ENCODE data around the gene INTS13.
"Not testable (repeated sequence)": the region's sequence is repeated elsewhere in the genome, so short reads cannot be mapped to it uniquely, and the experiment has no call there.

Gene INTS13

DNA sequence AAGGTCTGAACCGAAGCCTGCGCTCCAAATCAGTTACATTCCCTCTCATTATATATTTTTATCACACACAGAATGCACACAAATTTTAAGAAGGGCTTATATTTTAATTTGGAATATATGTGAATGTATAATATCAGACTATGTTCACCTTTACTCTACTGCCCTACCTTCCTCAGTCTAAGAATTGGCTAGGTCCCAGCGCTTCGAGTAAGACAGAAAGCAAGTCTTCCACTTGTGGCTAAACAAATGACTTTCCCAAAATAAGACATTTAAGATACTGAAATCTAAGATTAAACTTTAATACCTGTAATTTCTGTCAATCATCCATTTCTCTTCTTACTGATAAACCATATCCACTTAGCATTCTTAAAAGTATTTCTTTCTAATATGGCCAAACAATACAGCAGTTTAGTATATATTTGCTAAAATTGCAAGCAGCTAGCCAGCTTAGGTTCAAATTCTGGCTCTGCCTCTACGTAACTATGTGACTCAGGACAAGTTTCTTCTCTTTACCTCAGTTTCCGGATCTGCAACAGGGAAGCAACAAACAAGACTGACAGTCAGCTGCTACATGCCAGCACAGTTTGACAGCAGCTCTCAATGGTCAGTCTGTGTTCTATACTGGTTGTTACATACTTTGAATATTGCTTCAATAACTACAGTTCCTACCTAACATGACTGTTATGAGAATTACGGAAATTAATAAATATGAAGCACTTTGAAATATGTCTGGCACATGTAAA, 2.0 kb downstream of the INTS13 start:
- DNase-seq, result no peak

DNA sequence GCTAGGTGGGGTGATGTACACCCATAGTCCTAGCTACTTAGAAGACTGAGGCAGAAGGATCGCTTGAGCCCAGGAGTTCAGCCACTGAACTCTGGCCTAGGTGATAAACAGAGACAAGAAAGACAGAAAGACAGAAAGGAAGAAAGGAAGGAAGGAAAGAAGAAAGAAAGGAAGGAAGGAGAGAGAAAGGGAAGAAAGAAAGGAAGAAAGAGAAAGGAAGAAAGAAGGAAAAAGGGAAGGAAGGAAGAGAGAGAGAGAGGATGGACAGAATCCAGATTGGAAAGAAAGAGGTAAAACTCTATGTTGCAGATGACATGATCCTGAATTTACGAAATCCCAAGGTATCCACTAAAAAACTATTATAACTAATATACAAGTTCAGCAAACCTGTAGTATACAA, 8.2 kb downstream of the INTS13 start:
- no peak for DNase-seq

DNA sequence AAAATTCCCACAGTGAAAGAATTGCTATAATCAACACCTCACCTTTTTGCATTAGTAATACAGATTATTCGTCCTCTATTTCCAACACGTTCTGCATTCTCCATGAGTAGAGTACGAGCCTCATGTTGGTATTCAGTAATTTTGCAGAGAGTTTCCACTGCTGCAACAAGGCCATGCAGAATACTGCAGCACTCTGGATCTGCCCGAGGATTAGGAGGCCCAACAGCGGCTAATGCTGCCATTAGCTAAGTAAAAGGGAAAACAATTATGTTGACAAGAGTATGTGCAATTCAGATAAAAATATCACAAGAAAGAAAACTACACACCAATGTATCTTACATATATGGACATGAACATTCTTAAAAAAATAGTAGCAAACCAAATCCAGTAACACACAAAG, 9.1 kb downstream of the INTS13 start:
- DNase-seq, result no peak

DNA sequence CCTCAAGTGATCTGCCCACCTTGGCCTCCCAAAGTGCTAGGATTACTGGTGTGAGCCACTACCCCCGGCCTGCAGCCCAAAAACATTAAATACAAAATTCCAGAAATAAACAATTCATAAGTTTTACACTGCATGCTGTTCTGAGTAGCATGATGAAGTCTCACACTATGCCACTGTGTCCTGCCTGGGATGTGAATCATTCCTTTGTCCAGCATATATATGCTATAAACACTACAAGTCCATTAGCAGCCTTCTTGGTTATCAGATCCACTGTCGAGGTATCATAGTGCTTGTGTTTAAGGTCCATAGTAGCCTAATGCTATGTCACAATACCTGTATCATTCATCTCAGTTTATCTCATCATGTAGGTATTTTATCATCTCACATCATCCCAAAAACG, 15.9 kb downstream of the INTS13 start:
- DNase-seq, result no peak

DNA sequence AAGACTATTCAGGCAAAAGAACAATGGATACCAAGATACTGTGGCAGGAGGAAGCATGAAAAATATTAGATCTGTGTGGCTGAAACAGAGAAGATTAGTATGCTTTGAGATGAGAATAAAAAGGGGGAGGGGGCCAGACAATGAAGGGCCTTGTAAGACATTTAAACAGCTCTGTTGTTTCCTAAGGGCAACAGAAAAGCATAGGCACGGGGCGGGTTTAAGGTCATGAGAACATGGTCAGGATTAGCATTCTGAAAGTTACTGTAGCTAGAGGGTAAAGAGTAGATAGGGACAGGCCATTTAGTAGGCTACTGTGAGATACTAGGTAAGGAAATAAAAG, 18.6 kb downstream of the INTS13 start:
- no peak for DNase-seq

DNA sequence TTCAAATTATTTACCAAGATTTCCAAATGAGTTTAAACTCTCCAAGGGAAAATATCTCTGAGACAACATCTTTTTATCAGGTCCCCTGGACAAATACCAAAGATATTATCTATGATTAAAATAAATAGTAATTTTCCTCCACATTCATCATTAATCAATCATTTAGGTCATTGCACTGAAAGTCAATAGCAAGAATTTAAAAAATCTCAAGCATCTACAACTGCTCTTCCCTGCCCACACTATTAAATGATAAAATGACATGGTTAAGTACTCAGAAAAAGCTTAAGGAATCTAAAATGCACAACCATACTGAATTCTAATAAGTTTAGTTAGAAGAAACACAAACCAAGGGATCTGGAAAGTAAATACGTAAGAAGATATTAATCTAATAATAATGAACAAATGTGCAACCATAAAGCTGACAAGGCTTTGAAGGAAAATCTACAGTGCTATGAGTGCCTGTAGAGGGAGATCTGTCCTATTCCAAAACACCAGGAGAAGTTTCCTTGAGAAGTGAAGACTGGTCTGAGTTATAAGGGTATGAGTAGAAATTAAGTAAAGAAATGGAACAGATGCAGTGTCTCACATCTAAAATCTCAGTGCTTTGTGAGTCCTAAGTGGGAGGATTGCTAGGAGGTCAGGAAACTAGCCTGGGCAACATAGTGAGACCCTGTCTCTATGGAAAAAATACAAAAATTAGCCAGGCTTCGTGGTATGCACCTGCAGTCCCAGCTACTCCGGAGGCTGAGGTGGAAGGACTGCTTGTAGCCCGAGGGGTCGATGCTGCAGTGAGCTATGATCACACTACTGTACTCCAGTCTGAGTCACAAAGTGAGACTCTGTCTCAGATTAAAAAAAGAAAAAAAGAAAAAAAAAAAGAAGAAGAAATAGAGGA, 19.2 kb downstream of the INTS13 start:
- no peak for DNase-seq

DNA sequence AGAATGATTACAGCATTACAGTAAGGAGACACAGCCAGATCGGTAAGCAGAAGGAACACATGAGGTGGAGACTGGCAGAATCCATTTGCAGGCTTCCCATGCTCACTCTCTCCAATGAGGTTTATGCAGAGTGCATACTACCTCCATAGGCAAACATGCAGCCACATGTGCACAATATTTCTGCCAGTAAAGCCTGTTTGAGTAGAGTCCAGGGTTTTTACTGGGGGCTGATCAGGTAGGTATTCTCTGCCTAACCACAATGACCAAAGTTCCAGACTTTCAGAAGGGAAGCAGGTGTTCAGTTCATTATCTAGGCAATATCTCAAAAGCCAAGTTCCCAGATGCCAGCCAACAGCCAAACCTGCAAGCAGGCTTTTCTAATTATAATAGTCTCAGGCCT, 31.1 kb downstream of the INTS13 start:
- DNase-seq, result no peak

DNA sequence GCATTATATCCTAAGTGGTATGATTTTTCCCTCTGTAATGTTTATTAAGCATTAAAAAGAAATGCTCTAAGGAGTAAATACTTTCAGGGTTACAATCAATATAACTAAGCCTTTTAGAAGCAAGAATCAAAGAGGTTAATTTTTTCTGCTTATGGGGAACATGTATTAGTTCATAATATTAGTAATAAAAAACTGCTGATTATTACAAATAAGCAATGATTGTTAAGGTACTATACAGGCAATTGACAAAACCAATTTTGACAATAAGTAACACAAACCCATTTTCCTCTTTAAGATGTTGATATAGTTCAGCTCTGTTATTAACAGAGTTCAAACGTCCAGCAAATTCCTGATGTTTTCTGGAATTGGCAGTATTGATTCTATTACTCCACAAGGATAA, 31.8 kb downstream of the INTS13 start:
- DNase-seq, result no peak

DNA sequence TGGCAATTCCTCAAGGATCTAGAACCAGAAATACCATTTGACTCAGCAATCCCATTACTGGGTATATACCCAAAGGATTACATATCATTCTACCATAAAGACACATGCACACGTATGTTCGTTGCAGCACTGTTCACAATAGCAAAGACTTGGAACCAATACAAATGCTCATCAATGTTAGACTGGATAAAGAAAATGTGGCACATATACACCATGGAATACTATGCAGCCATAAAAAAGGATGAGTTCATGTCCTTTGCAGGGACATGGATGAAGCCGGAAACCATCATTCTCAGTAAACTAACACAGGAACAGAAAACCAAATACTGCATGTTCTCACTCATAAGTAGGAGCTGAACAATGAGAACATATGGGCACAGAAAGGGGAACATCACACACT, 34.4 kb downstream of the INTS13 start:
- not testable (repeated sequence) for DNase-seq

DNA sequence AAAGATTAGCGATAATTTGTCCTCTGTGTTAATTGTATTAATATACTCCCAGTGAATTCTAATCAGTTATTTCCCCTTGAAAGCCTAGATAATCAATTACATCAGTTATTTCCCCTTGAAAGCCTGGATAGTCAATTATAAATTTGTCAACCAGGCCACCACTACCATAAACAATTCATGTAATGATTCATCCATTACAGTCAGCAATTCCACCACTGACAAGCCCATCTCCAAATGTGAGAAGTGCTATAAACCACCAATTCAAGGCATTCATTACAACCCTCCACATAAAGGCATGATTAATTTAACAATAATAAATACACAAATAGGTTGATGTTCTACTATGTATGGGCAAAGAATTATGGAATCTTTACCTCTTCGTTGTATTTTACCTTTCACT, 40.9 kb downstream of the INTS13 start:
- no peak for DNase-seq

DNA sequence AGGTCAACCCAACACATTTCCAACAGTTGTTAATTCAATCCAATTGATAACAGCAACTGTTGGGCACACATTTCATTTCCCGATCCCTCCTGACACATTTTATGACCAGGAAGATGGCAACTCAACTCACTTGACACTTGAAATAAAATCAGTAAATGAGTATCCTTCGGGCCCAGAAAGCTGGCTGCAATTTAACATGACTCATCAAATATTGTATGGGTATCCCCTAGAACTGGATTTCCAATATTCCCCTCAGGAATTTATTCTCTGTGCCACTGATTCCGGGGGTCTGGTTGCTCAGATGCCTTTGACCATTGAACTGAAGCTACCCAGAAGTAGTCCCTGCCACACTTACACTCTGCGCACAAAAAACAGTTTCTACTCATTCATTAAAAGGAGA, 42.1 kb downstream of the INTS13 start:
- DNase-seq, result no peak

DNA sequence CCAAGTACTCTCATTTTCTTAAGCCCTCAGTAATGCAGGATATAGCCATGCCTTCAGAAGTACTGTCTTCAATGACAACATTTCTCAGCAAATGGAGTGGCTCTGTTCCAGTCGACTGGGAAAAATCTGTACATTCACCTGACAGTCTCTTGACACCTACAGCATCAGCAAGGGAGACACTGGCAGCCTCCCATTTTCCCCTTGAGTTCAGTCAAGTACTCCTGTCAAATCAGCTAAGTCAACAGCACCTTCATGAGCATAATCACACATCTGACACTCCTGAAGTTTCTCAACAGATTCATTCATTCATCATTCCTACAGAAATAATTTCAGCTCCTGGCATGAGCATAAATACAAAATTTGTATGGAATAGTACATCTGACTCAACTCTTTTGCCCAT, 46.1 kb downstream of the INTS13 start:
- DNase-seq, result no peak

DNA sequence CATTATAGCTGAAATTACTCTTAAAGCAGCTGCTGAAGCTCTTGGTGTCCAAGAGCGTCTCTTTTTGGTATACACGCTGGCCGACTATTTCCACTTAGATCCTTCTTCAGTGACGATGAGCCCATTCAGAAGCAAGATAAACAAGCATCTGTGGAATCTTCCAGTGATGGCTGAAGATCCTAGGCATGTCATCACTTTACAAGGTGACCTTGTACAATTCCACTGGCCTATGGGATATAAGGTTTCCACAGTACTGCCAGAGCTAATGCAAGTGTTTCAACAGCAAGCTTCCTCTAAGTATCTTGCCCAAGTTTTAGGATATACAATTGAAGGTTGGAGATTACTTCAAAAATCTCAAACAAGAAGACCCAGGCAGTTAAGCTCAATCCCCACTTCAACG, 47.0 kb downstream of the INTS13 start:
- no peak for DNase-seq

DNA sequence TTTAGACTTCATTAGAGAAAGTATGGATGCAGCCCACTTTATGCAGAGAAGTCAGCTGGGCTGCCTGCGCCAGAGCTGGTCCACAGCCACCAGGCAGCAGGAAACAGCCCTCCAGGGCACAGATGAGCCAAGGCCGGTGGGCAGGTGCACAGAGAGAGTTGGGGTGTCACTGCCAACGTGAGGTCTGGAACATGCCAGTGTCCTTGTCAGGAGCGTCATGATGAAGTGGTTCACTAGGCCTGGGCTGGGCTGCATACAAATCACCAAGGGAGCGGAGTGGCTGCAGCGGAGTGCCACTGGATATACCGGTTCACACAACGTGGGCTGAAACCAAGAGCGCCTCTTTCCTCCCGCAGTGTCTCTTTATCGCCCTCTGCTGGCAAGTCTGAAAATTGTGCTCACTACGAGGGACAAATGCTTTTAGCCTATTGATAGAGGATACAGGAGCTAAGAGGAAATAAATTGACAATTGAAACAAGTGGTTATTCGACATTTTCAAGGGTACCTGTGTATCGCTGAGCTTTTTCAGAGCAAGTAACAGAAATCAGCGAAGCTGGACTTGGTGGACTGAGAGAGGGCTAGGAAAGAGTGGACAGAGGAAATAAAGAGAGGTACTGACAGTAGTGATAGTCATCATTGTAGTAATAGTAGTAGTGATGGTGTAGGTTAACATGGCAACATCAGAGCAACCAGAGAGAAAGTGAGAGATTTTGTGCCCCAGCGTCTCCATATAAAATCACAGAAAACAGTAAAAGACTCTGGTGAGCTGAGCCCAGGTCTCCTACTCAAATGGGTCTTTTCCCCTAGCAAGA, 52.8 kb downstream of the INTS13 start:
- DNase-seq, result peak; percentile 56 to 90 (median 72)

DNA sequence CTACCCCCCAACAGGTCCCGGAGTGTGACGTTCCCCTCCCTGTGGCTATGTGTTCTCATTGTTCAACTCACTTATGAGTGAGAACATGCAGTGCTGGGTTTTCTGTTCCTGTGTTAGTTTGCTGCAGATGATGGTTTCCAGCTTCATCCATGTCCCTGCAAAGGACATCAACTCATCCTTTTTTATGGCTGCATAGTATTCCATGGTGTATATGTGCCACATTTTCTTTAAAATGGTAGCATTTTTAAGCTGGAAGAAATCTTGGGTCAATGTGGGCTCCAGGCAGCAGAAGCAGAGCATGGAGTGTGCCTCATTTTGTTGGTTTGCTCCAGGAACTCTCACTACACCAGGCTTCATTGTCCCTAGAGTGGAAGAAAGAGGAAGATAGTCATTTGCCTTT, 57.2 kb downstream of the INTS13 start:
- DNase-seq, result no peak

DNA sequence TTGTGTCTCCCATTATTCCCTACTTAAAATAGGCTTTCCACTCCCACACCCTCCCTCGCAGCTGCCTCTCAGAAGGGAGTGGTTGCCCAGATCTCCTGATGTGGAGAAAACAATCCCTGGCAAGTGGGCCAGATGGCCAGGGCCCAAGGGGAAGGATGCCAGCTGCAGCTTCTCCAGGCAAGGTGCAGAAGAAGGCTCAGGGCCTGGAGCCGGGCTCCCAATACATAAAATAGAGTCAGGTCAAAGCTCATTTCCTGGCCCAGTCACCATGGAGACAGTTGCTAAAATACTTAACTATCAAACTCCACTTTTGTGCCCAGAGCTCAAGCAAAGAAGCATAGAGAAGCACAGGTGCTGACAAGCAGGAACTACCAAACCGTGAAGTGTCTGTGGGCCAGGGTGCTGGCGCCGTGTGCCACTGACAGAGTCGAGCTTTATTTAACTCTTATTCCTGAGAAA, 59.1 kb downstream of the INTS13 start:
- no peak for DNase-seq

DNA sequence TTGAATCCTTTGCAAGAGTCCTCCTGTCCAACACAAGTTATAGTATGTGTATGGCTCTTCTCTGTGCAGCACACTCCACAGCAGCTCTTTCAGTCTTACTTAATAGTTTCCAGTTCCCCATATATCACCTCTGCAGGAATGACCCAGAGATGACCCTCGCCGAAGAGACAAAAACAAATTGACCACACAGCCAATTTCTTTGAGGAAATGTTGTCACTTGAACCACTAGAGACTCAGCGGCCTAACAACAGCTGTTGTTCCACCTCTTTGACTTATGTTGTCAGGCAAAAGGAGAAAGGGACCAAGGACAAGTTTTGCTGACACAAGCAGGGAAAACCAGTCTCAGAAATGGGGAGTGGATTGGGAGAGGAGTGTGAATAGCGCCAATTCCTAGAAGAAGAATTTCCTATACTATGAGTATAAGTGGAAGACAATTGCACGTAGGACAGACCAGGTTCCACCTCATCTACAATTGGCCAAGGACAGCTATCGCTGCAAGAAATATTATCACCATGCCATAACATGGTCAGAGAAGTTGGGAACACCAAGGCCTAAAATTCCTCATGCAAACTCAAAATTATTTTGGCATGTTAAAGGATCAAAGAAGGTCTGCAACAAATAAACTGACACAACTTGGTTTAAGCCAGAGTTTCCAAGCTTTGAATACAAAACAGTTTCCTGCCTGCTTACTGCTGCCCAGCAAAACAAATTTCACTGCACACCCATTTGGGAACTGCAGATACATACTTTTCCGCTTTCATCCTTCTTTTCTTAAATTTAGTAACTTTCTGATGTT, 63.1 kb downstream of the INTS13 start:
- no peak for DNase-seq

DNA sequence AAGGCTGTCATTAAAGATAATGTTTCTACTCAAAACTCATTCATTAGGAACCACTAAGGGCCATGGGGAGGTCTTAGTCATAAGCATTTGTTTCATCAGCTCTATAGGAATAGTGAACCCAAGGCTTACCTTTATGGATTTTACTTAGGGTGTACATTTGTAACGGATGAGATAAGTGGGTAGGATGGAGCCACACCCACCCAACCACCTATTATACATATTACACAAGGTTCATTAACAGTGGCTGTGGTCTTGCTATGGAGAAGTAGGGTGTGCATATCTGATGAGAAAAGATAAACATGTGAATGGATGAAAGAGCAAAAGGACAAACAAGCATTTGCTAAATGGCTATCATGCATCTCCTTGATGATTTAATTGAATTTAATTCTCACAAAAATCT, 65.2 kb downstream of the INTS13 start:
- no peak for DNase-seq

DNA sequence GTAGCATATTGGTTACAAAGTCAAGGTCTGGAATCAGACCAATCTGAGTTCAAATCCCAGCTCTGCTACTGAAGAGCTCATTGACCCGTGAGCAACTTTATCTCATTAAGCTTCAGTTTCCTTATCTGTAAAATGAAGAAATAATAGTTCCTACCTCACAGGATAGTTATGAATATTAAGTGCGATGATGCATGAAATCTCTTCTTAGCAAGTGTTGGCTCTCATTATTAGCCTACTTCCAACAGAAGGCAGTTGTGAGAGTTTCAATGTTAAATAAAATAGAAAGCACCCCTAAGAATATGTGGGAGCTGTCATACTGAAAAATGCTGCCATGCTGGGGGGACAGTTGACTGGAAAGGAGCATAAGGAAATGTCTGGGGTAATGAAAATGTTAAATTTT, 65.8 kb downstream of the INTS13 start:
- no peak for DNase-seq

DNA sequence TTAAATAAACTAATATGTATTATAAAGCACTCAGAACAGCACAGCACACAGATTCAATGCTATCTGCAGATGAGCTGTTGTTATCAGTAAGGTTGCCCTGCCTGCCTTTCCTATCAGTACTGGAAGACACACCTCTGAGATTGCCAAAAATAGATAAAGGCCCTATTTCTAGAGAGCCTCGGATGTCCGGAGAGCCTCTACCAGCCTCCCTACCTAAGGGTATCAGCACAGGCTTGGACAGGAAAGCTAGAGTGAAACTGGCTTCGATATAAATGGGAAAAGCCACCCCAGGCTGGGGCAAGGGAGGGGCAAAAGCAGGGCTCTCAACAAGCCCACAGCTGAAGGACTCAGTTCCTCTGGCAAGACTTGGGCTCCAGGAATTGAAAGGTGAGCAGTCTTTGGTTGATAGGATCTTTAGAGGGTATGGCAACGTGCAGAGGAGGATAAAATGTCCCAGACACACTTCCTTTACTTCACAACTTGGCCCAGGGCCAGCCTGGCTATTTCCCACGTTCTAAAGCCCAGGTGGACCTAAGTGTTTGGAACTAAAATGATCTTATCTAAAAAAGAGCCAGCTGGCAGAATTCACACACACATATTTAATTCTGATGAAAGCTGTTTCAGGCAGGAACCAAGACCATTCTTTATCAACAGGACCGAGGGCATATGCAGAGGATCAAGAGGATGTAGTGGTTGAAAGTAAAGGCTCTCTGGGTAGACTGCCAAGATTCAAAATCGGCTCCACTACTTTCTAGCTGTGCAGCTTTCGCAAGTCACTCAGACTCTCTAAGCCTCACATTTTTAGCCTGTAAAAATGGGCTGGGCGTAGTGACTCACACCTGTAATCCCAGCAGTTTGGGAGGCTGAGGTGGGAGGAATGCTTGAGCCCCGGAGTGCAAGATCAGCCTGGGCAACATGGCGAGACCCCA, 67.0 kb downstream of the INTS13 start:
- DNase-seq, result no peak

DNA sequence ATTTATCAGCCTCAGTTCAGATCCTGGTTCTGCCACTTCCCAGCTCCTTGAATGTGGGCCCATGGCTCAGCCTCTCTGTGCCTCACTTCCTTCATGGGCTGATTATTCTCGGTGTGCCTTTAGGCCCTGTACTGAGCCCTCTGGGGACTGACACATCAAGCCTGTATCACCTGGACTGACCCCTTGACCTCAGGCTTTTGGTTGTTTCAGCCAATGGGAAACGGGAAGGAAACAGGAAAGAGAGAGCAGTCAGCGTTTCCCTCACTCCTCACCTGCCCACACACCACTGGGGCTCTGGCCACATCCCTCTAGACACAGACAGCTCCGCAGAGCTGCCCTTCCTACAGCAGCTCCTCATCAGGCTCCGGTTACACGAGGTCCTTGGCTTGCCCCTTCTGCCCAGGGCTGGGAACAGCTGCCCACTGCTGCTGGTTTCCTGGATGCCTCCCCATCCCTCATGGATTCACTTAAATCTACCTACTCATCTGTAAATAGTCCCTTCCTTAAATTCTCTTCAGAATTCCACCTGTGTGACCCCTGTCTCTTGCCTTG, 67.8 kb downstream of the INTS13 start:
- no peak for DNase-seq
